Smooth muscle cell (in vitro differentiated cells): ENCODE results near the gene MICOS13. TPM values are rescaled to one million over a fixed set of nuclear protein-coding genes. Genes with fewer than 3 reads are reported as not detected.

Experiments
- DNase-seq: peaks from one replicate; lab custom pipeline; 2025; ENCODE audit not compliant: unreplicated experiment; lab: John Stamatoyannopoulos, UW
- H2AFZ ChIP-seq: fragments of 200-600 bp; sonication (generic); 2 replicates; pipeline ENCODE4 v1.6.0; 2016; ENCODE audit warnings: antibody characterized with exemption, low read depth, mild to moderate bottlenecking
- H3F3A ChIP-seq: fragments of 200-600 bp; sonication (generic); 2 replicates; pipeline ENCODE4 v1.6.0; 2017; ENCODE audit warnings: antibody characterized with exemption, low read depth
- H3K27ac ChIP-seq: fragments of 200-600 bp; sonication (generic); 2 replicates; pipeline ENCODE4 v1.5.1; 2016; ENCODE audit warnings: low read depth, mild to moderate bottlenecking
- H3K27me3 ChIP-seq: fragments of 200-600 bp; sonication (generic); 2 replicates; pipeline ENCODE4 v1.6.1; 2016; ENCODE audit warnings: low read depth, mild to moderate bottlenecking
- H3K36me3 ChIP-seq: fragments of 200-600 bp; sonication (generic); 2 replicates; pipeline ENCODE4 v1.5.1; 2016; ENCODE audit warnings: low read depth
- H3K4me1 ChIP-seq: fragments of 200-600 bp; sonication (generic); 2 replicates; pipeline ENCODE4 v1.5.1; 2016; ENCODE audit warnings: low read depth
- H3K4me2 ChIP-seq: fragments of 200-600 bp; sonication (generic); 2 replicates; pipeline ENCODE4 v1.6.0; 2016; ENCODE audit warnings: mild to moderate bottlenecking
- H3K4me3 ChIP-seq: fragments of 200-600 bp; sonication (generic); 2 replicates; pipeline ENCODE4 v1.5.1; 2016; ENCODE audit warnings: mild to moderate bottlenecking
- H3K79me2 ChIP-seq: fragments of 200-600 bp; sonication (generic); 2 replicates; pipeline ENCODE4 v1.6.0; 2016; ENCODE audit warnings: low read depth, mild to moderate bottlenecking
- H3K9ac ChIP-seq: fragments of 200-600 bp; sonication (generic); 2 replicates; pipeline ENCODE4 v1.6.0; 2016; ENCODE audit warnings: low read depth
- H3K9me3 ChIP-seq: fragments of 200-600 bp; sonication (generic); replicated peaks from 2 replicates; pipeline ENCODE4 v1.5.1; 2016; ENCODE audit warnings: low read depth
- H4K20me1 ChIP-seq: fragments of 200-600 bp; sonication (generic); 2 replicates; pipeline ENCODE4 v1.6.0; 2016; ENCODE audit warnings: low read depth
- CTCF ChIP-seq: fragments of 200-600 bp; sonication (generic); IDR thresholded peaks from 2 replicates; pipeline ENCODE4 v1.5.1; 2017; ENCODE audit warnings: borderline replicate concordance, mild to moderate bottlenecking, antibody characterized with exemption; ENCODE audit not compliant: insufficient read depth, poor library complexity, severe bottlenecking
- WGBS: methylation state at CpG from one replicate; pipeline ENCODE4 v1.1.7; 2016; ENCODE audit warnings: low lambda C conversion rate; 5-methylcytosine and 5-hydroxymethylcytosine counted together
- polyA plus RNA-seq: library from polyadenylated mRNA; unstranded; fragments of >200 nt; fragmentation: Nextera tagmentation; extraction: Ambion mirVana; gene quantifications from 2 replicates; pipeline ENCODE4 v1.2.1, GENCODE V29; 2016
- total RNA-seq: library from RNA; depleted of rRNA; stranded (reverse); fragments of >200 nt; gene quantifications from 2 replicates; pipeline ENCODE4 v1.2.3, GENCODE V29; 2014

The MICOS13 gene
- total and polyA plus RNA-seq, 2 experiments from 2014 or later, result 45.2 to 151 TPM

- TF ChIP-seq CTCF, result no peak
- Histone ChIP-seq H3K27ac (no peak overlapping the region), H3K4me1 (peaks cover 21% of the 10 kb centered on the region), H3K9me3 (no peaks in the 10 kb centered on the region), H3K79me2 (peaks cover 99% of the 10 kb centered on the region), H3K9ac (no peak overlapping the region), H4K20me1 (peaks cover 99% of the 10 kb centered on the region), H3K27me3 (no peaks in the 10 kb centered on the region), H3F3A (peaks cover 7% of the 10 kb centered on the region), H3K36me3 (no peaks in the 10 kb centered on the region), H2AFZ (no peak overlapping the region), H3K4me3 (no peak overlapping the region), H3K4me2 (no peak overlapping the region)
- WGBS, result 90% methylated on average over 1 of the region's 1 CpG
- DNase-seq, result no peak
Measured at GRCh38 chr19:5628461-5628860, 51.9 kb downstream of the MICOS13 start.

Other genes starting within 250 kb of the MICOS13 start
- gene ZNRF4, start 225.1 kb downstream of the MICOS13 start, total RNA-seq, result not detected in 2 replicates
- not detected in 2 replicates for gene ZNRF4, start 225.1 kb downstream of the MICOS13 start, polyA plus RNA-seq
- gene TINCR, start 112.6 kb downstream of the MICOS13 start, total RNA-seq, result 2.9 and 6.2 TPM in 2 replicates
- gene TINCR, start 112.6 kb downstream of the MICOS13 start, polyA plus RNA-seq, result 2.2 and 5.7 TPM in 2 replicates
- 10.9 and 44.9 TPM in 2 replicates for gene SAFB2, start 57.7 kb downstream of the MICOS13 start, total RNA-seq
- gene SAFB2, start 57.7 kb downstream of the MICOS13 start, polyA plus RNA-seq, result 28.9 and 40.6 TPM in 2 replicates
- gene SAFB, start 57.4 kb downstream of the MICOS13 start, total RNA-seq, result 22.8 and 29.4 TPM in 2 replicates
- 68.3 and 74.3 TPM in 2 replicates for gene SAFB, start 57.4 kb downstream of the MICOS13 start, polyA plus RNA-seq
- gene HSD11B1L, start 511 bp upstream of the MICOS13 start, total RNA-seq, result 10.3 and 28.0 TPM in 2 replicates
- 28.4 and 28.5 TPM in 2 replicates for gene HSD11B1L, start 511 bp upstream of the MICOS13 start, polyA plus RNA-seq
- gene RPL36, start 9.8 kb upstream of the MICOS13 start, total RNA-seq, result 591 and 641 TPM in 2 replicates
- gene RPL36, start 9.8 kb upstream of the MICOS13 start, polyA plus RNA-seq, result 1,079 and 1,182 TPM in 2 replicates
- gene LONP1, start 39.6 kb upstream of the MICOS13 start, total RNA-seq, result 30.2 and 31.6 TPM in 2 replicates
- 67.7 and 82.6 TPM in 2 replicates for gene LONP1, start 39.6 kb upstream of the MICOS13 start, polyA plus RNA-seq
- not detected in 2 replicates for gene CATSPERD, start 40.1 kb upstream of the MICOS13 start, total RNA-seq
- gene CATSPERD, start 40.1 kb upstream of the MICOS13 start, polyA plus RNA-seq, result not detected in 2 replicates
- gene PRR22, start 104.2 kb upstream of the MICOS13 start, total RNA-seq, result 1.5 and 2.2 TPM in 2 replicates
- gene PRR22, start 104.2 kb upstream of the MICOS13 start, polyA plus RNA-seq, result 0.65 and 1.7 TPM in 2 replicates
- gene DUS3L, start 110.6 kb upstream of the MICOS13 start, total RNA-seq, result 12.8 and 19.7 TPM in 2 replicates
- 18.5 and 19.0 TPM in 2 replicates for gene DUS3L, start 110.6 kb upstream of the MICOS13 start, polyA plus RNA-seq
- gene NRTN, start 124.6 kb upstream of the MICOS13 start, total RNA-seq, result 2.2 TPM in 1 of 2 replicates, not detected in the other
- gene NRTN, start 124.6 kb upstream of the MICOS13 start, polyA plus RNA-seq, result 5.4 and 5.7 TPM in 2 replicates
- gene FUT6, start 159.2 kb upstream of the MICOS13 start, total RNA-seq, result 0.22 TPM in 1 of 2 replicates, not detected in the other
- gene FUT6, start 159.2 kb upstream of the MICOS13 start, polyA plus RNA-seq, result not detected in 2 replicates
- 0.18 and 0.58 TPM in 2 replicates for gene FUT3, start 170.9 kb upstream of the MICOS13 start, total RNA-seq
- 0.24 TPM in 1 of 2 replicates, not detected in the other for gene FUT3, start 170.9 kb upstream of the MICOS13 start, polyA plus RNA-seq
- not detected in 2 replicates for gene FUT5, start 190.0 kb upstream of the MICOS13 start, total RNA-seq
- gene FUT5, start 190.0 kb upstream of the MICOS13 start, polyA plus RNA-seq, result 0.97 TPM in 1 of 2 replicates, not detected in the other
- gene NDUFA11, start 223.3 kb upstream of the MICOS13 start, total RNA-seq, result 169 and 209 TPM in 2 replicates
- gene NDUFA11, start 223.3 kb upstream of the MICOS13 start, polyA plus RNA-seq, result 487 and 493 TPM in 2 replicates
- 0.36 and 3.6 TPM in 2 replicates for gene VMAC, start 224.4 kb upstream of the MICOS13 start, total RNA-seq
- 0.95 and 2.6 TPM in 2 replicates for gene VMAC, start 224.4 kb upstream of the MICOS13 start, polyA plus RNA-seq
- gene CAPS, start 233.7 kb upstream of the MICOS13 start, total RNA-seq, result 4.6 and 17.3 TPM in 2 replicates
- 5.1 and 13.0 TPM in 2 replicates for gene CAPS, start 233.7 kb upstream of the MICOS13 start, polyA plus RNA-seq